Kidney tubule cell (primary cell): ENCODE results near the gene PABPC3.

Experiments used
- DNase-seq: peaks from one replicate; pipeline ENCODE4 v3.0.0-alpha.2; 2018; ENCODE audit warnings: low spot score

PABPC3 gene

GRCh38 chr13:25095851-25096453 is at the start of gene PABPC3:
Gene PABPC3 (plus strand): TSS chr13:25096136. CDS start chr13:25096199, 63 bp downstream.
- DNase-seq, result no peak

GRCh38 chr13:25046274-25046984 is 49.5 kb upstream of the PABPC3 start:
- DNase-seq, result no peak

GRCh38 chr13:25046985-25047511 is 48.9 kb upstream of the PABPC3 start:
- peak; percentile 18 for DNase-seq

DNA sequence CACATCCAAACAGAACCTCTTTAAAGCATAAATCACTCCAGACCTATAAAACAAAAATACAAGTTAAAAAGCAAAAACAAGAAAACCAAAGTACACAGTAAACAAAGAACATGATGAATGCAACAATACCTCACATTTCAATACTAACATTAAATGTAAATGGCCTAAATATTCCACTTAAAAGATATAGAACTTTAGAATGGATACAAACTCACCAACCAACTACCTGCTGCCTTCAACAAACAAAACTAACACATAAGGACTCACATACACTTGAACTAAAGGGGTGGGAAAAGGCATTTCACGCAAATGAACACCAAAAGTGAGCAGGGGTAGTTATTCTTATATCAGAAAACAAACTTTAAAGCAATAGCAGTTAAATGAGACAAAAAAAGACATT is 44.9 kb upstream of the PABPC3 start:
- no peak for DNase-seq

- no peak for DNase-seq
These were observed 36.8 kb upstream of the PABPC3 start for GRCh38 chr13:25059166-25059565.

DNA sequence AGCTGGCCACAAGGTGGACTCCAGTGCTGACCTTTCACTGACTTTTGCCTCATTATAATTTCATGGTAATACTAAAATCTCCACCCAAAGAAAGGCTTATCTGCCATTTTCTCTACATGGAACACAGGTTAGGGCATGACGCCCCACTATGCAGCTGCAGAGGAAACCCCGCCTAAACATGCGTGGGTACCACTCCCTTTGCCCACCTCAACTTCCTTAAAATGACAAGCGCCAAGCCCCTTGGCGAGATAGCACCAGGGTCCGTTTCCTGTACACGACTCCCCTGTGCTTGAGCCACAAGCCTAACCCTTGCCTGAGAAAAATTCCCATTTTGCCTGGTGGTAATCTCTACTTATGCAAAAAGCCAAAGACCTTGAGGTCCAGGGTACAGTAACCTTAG is 36.0 kb upstream of the PABPC3 start:
- no peak for DNase-seq

GRCh38 chr13:25062479-25062878 is 33.5 kb upstream of the PABPC3 start:
- DNase-seq, result no peak

DNA sequence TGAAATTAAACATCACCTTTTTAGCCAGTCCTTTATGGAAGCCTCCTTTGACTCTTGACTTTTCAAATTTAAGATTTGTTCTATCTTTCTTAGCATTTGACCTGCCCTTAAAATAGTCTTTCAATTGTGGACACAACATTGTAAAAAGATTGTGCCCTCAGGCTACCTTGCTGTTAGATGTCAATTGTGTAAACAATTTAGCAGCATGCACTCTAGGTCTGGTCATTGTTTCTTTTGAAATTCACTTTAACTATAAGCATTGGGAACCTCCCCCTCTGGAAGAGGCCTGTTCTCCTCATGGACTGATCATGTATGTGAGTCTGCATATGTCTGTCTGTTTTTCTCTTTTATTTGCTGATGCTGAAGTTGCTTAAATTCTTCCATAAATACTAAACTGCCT is 31.5 kb upstream of the PABPC3 start:
- DNase-seq, result no peak

DNA sequence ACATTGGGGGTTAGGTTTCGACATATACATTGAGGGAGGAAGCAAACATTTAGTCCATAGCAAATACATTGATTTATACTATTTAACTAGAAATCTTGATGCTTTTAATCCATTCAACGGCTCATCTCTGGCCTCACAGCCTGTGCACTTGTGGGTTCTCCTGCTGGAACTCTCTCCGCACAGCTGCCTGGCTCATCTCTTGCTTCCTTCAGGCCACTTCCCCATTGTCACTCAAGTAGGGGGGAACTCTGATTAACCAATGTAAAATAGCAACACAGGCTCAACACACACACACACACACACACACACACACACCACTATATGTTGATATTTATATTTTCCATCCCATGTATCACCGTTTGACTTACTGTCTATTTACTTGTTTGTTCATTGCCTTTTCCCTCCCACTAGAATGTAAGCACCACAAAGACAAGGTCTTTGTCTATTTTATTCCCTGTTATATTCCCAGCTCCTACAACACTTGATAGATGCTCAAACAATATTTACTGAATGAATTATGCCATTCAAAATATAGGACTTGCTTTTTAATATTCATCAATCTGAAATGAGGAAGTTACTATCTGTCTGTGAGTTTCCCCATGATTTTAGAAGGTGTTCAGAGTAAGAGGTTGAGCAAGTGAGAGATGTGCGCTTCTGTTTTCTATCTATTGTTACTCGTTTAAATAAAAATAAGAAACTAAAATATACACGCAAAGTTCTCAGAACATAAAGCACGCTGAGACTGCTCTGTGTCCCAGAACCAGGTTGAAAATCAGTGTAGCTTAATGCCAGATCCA is 29.8 kb upstream of the PABPC3 start:
- DNase-seq, result no peak

- no peak for DNase-seq
These were observed 28.9 kb upstream of the PABPC3 start for GRCh38 chr13:25067064-25067463.

DNA sequence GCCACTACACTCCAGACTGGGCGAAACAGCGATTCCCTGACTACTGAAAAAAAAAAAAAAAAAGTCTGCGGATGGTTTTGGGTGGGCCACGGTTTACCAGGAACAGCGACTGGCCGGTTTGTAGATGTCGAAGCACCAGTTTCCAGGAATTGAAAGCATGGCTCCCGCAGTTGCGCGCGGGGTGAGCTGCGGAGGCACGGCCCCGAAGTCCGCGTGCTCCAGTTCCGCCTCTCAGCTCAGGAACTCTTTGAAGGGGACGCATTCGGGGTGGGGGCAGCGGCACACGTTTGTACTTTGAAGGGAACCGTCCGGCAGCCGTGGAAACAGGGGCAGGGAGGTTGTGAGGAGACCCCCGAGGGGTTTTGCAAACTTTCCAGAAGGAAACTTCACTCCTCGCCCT is 27.1 kb upstream of the PABPC3 start:
- DNase-seq, result no peak

- no peak for DNase-seq
These were observed 26.7 kb upstream of the PABPC3 start for GRCh38 chr13:25069236-25069635.

DNA sequence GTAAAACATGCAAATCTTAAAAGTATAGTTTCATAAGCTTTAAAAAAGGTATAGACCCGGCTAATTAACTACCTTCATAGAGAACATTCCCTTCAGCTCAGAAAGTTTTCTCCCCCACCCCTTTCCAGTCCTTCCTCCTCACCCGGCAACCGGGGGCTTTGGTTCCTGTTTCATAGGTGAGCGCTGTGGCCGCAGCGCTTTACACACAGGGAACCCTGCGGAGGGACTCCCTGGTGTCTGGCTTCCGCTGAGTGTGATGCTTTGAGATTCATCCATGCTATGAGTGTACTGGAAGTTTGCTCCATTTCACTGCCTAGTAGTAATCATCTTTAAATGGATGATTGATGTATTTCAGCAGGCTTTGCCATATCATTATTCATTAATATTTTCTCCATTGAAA is 26.0 kb upstream of the PABPC3 start:
- no peak for DNase-seq

DNA sequence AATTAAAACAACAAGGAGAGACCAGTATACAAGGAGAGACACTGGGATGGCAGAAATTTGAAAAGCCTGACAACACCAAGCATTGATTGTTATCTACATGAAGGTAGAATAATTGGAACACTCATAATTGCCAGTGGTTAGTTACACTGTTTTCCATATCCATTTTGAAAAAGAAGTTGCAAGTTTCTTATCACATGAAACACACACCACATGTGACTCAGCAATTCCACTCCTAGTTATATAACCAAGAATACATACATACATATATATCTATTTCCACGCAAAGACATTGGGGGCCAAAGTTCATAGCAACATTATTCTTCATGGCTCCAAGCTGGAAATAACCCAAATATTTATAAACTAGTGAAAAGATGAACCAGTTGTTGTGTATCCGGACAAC is 15.2 kb upstream of the PABPC3 start:
- no peak for DNase-seq

- no peak for DNase-seq
These were observed 11.8 kb upstream of the PABPC3 start for GRCh38 chr13:25084096-25084495.

GRCh38 chr13:25085125-25085742 is 10.7 kb upstream of the PABPC3 start:
- peak; percentile 56 for DNase-seq

DNA sequence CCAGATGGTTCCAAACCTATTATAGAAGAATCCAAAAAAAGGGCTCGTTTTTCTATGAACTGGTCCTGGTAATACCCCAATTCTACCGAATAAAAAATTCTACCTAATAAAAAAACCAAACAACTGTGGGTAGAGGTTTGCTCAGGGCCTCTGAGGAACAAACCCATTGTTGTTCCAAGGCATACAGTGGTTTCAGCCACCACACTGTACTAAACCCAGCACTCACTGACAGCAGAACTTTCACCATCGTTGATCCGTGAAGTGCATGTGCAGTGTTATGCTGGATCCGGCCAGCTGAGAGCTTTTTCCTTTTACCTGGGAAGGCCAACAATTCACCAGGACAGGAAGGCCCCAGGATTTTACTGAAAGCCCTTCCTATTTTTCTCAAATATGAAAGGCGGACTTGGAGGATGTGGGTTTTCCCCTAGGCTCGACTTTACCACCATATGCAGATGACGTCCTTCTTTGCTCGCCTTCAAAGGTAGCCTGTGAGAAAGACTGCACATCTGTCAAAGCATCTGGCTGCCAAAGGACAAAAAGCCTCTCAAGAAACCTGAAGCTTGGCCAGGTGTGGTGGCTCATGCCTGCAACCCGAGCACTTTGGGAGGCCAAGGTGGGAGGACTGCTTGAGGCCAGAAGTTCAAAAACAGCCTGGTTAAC is 7.2 kb upstream of the PABPC3 start:
- DNase-seq, result no peak

DNA sequence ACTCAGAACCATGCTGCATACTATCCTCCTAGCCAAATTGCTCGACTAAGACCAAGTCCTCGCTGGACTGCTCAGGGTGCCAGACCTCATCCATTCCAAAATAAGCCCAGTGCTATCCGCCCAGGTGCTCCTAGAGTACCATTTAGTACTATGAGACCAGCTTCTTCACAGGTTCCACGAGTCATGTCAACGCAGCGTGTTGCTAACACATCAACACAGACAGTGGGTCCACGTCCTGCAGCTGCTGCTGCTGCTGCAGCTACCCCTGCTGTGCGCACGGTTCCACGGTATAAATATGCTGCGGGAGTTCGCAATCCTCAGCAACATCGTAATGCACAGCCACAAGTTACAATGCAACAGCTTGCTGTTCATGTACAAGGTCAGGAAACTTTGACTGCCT is 1.5 kb downstream of the PABPC3 start:
- DNase-seq, result no peak

GRCh38 chr13:25103711-25104110 is 7.8 kb downstream of the PABPC3 start:
- DNase-seq, result no peak

GRCh38 chr13:25109341-25109740 is 13.4 kb downstream of the PABPC3 start:
- no peak for DNase-seq

DNA sequence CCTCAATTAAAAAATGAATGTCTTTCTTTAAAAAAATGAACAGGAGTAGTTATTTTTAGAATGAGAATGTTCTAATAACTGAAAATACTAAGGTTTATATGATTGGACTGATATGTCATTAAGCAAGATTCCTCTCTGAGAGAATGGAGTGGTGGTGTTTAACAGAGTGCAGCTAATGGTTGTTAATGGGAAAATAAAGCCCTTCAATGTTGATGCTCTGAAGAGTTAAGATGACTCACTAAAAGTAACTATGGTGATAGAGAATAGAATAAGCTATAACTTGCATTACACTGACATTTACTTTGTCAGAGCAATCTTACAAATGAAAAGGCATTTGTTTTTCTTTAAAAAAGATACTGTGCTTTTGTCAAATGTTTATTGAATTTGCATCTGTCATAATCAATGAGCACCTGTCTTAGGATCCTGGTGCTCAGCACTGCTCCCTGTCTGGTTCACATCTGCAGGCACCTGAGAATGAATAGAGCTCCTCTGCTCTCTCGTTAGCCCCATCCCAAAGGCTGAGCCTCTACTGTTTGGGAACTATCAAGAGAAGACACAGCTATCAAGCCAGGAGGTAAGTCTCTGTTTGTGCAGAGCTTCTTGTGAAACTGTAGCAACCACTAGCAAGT is 15.1 kb downstream of the PABPC3 start:
- peak; percentile 13 for DNase-seq

GRCh38 chr13:25111585-25111956 is 15.6 kb downstream of the PABPC3 start:
- peak; percentile 45 for DNase-seq
